HepG2 (cell line): Measurements from ENCODE around the gene PRPSAP1. TPM values are rescaled to one million over a fixed set of nuclear protein-coding genes. Genes with fewer than 3 reads are reported as not detected.
A peak's percentile ranks its signal among the peaks of the same experiment; 100 is the strongest.

ENCODE experiments used
- DNMT1 ChIP-seq: sonication (generic); formaldehyde crosslinking; IDR thresholded peaks from 2 replicates; pipeline ENCODE4 v1.5.1; 2020; ENCODE audit warnings: mild to moderate bottlenecking, missing genetic modification reagents
- DR1 ChIP-seq: sonication (generic); formaldehyde crosslinking; IDR thresholded peaks from 2 replicates; pipeline ENCODE4 v1.8.0; 2021; ENCODE audit warnings: mild to moderate bottlenecking, missing genetic modification reagents, inconsistent platforms
- FOSL1 ChIP-seq: sonication (generic); formaldehyde crosslinking; IDR thresholded peaks from 2 replicates; pipeline ENCODE4 v1.9.0; 2021; ENCODE audit warnings: missing genetic modification reagents, borderline replicate concordance
- GTF3A ChIP-seq: sonication (generic); formaldehyde crosslinking; conservative IDR thresholded peaks from 2 replicates; pipeline ENCODE4 v1.4.0; 2020; ENCODE audit warnings: mild to moderate bottlenecking, missing genetic modification reagents
- HCFC1 ChIP-seq: fragments of 150-350 bp; IDR thresholded peaks from 2 replicates; pipeline ENCODE4 v1.6.1; 2014; ENCODE audit warnings: low read depth, low read length
- HHEX ChIP-seq: IDR thresholded peaks from 2 replicates; pipeline ENCODE4 v1.6.1; 2016; ENCODE audit warnings: control low read depth
- HMGA1 ChIP-seq: sonication (generic); formaldehyde crosslinking; conservative IDR thresholded peaks from 2 replicates; pipeline ENCODE4 v1.4.0; 2020; ENCODE audit warnings: missing genetic modification reagents
- HOXA5 ChIP-seq: sonication (generic); formaldehyde crosslinking; IDR thresholded peaks from 2 replicates; pipeline ENCODE4 v1.4.0; 2020; ENCODE audit warnings: missing genetic modification reagents
- KLF16 ChIP-seq, 2 experiments: sonication (generic) in 1 of 2; formaldehyde crosslinking in 1 of 2; IDR thresholded peaks; 2 replicates each; pipeline versions ENCODE4 v1.6.1 to v1.8.0; 2016 to 2023; ENCODE audit warnings: missing genetic modification reagents in 2 of 2, missing compliant biosample characterization in 1 of 2
- KLF6 ChIP-seq: IDR thresholded peaks from 2 replicates; pipeline ENCODE4 v1.8.0; 2016; ENCODE audit warnings: missing biosample characterization, missing genetic modification reagents
- NFRKB ChIP-seq: fragments of 450-650 bp; IDR thresholded peaks from 2 replicates; pipeline ENCODE4 v1.6.1; 2017
- SP140L ChIP-seq: sonication (generic); formaldehyde crosslinking; IDR thresholded peaks from 2 replicates; pipeline ENCODE4 v1.4.0; 2020; ENCODE audit warnings: missing genetic modification reagents, borderline replicate concordance
- TOE1 ChIP-seq: sonication (generic); formaldehyde crosslinking; IDR thresholded peaks from 2 replicates; pipeline ENCODE4 v1.4.0; 2020; ENCODE audit warnings: mild to moderate bottlenecking, missing genetic modification reagents
- XBP1 ChIP-seq: sonication (generic); formaldehyde crosslinking; IDR thresholded peaks from 2 replicates; pipeline ENCODE4 v1.5.0; 2020; ENCODE audit warnings: missing genetic modification reagents
- ZMAT3 ChIP-seq: sonication (generic); formaldehyde crosslinking; conservative IDR thresholded peaks from 2 replicates; pipeline ENCODE4 v1.7.0; 2021; ENCODE audit warnings: missing genetic modification reagents
- ZNF432 ChIP-seq: sonication (generic); formaldehyde crosslinking; IDR thresholded peaks from 2 replicates; pipeline ENCODE4 v1.5.0; 2020; ENCODE audit warnings: missing genetic modification reagents, mild to moderate bottlenecking, borderline replicate concordance
- ZNF501 ChIP-seq: sonication (generic); formaldehyde crosslinking; IDR thresholded peaks from 2 replicates; pipeline ENCODE4 v1.5.1; 2020; ENCODE audit warnings: mild to moderate bottlenecking, moderate library complexity, missing genetic modification reagents
- ZNF510 ChIP-seq: sonication (generic); formaldehyde crosslinking; IDR thresholded peaks from 2 replicates; pipeline ENCODE4 v1.4.0; 2020; ENCODE audit warnings: low read depth, mild to moderate bottlenecking, missing genetic modification reagents
- ZNF768 ChIP-seq: sonication (generic); formaldehyde crosslinking; IDR thresholded peaks from 2 replicates; pipeline ENCODE4 v1.4.0; 2020; ENCODE audit warnings: missing genetic modification reagents
- ZNF850 ChIP-seq: sonication (generic); formaldehyde crosslinking; conservative IDR thresholded peaks from 2 replicates; pipeline ENCODE4 v1.9.0; 2021; ENCODE audit warnings: mild to moderate bottlenecking, missing genetic modification reagents
- ZSCAN25 ChIP-seq: sonication (generic); formaldehyde crosslinking; IDR thresholded peaks from 2 replicates; pipeline ENCODE4 v1.8.0; 2022; ENCODE audit warnings: mild to moderate bottlenecking, missing genetic modification reagents
- polyA plus RNA-seq, 8 experiments: library from polyadenylated mRNA; depleted of rRNA in 3 of 8; stranded (reverse) in 7 of 8; unstranded in 1 of 8; fragments of >200 nt; fragmentation: Illumina TruSeq in 4 of 8; extraction: Trizol in 4 of 8; gene quantifications; 2 replicates each; pipeline versions ENCODE4 v1.2.1 to v1.2.3, GENCODE V29; 2011 to 2016; ENCODE audit warnings: low read depth in 4 of 8, missing spikeins in 1 of 8, mixed read lengths in 1 of 8; ENCODE audit not compliant: insufficient read depth in 1 of 8
- total RNA-seq, 5 experiments: library from RNA; depleted of rRNA; stranded (reverse); fragments of >200 nt; fragmentation: Illumina TruSeq; extraction: Trizol; gene quantifications; 2 replicates each; pipeline ENCODE4 v1.2.3, GENCODE V29; 2016; ENCODE audit warnings: low read depth in 1 of 5
- TF ChIP-seq, protein P1 (sequence below): sonication (generic); formaldehyde crosslinking; IDR thresholded peaks from 2 replicates; pipeline ENCODE4 v1.5.0; 2020; ENCODE audit warnings: mild to moderate bottlenecking, low read depth, missing genetic modification reagents, borderline replicate concordance
- TF ChIP-seq, protein P2 (sequence below): sonication (generic); formaldehyde crosslinking; IDR thresholded peaks from 2 replicates; pipeline ENCODE4 v1.8.1; 2022; ENCODE audit warnings: low read depth, mild to moderate bottlenecking, missing genetic modification reagents
- TF ChIP-seq, protein P3 (sequence below): IDR thresholded peaks from 2 replicates; pipeline ENCODE4 v1.6.1; 2016; ENCODE audit warnings: missing compliant biosample characterization, missing genetic modification reagents, borderline replicate concordance

Gene PRPSAP1
- total and polyA plus RNA-seq, 2 of the 13 experiments (the other 11 are each of a cell fraction or from before 2014, with no cell fraction given) = 91.1 to 314 TPM

DNA sequence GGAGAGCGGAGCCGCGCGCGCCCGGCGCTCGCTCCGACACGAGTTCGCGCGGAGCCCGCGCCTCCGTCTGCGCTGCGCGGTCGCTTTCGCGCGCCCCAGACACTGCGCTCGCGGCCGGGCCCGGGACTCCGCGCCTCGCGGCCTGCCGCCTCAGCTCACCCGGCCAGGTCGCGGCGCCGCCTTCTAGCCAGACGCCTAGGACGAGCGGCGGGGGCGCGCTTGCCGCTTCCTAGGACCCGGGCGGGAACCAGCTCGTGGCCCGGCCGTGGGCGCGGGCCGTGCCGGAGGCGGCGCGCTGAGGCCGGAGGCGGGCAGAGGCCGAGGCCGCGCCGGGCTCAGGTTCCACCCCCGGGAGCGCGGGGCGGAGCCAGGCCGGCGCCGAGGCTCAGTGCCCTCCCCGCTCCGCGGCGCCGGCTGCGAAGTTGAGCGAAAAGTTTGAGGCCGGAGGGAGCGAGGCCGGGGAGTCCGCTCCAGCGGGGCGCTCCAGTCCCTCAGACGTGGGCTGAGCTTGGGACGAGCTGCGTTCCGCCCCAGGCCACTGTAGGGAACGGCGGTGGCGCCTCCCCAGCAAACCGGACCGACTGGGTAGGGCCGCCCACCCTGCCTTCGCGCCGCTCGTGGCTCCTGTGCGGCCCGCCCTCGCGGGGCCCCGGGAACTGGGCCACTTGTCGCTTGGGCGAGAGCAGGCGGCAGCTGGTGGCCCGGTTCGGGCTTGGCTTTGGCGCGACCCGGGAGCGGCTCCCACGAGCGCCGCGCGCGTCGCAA lies 30.7 kb upstream of the PRPSAP1 start, which contains the start of gene SPHK1 (continued):
- TF ChIP-seq ZNF768 (CRISPR knock-in tag) (peak; percentile 55; the same call in 1 of the 2 replicates), DR1 (CRISPR knock-in tag) (no peak; the same call in 1 of the 2 replicates), HOXA5 (CRISPR knock-in tag) (peak; percentile 46; the same call in 1 of the 2 replicates), SP140L (CRISPR knock-in tag) (no peak), ZMAT3 (CRISPR knock-in tag) (peak; percentile 87; the same call in 1 of the 2 replicates), GTF3A (CRISPR knock-in tag) (0 out of 2 replicates have a peak, but pooled peaks have one; percentile 23), HHEX (no peak), TOE1 (CRISPR knock-in tag) (no peak), KLF16 (CRISPR knock-in tag; IDR thresholded peaks at IDR 0.05) (peak in 1 of 2 experiments; percentile 71; a peak in 1 of 4 replicates), ZNF850 (CRISPR knock-in tag) (no peak), ZSCAN25 (CRISPR knock-in tag) (peak; percentile 30; the same call in 1 of the 2 replicates), KLF6 (CRISPR knock-in tag) (no peak; the same call in 1 of the 2 replicates), NFRKB (no peak), ZNF432 (CRISPR knock-in tag) (no peak), XBP1 (CRISPR knock-in tag) (no peak), DNMT1 (CRISPR knock-in tag) (no peak), HCFC1 (no peak), ZNF510 (CRISPR knock-in tag) (no peak), FOSL1 (CRISPR knock-in tag) (peak; percentile 37), ZNF501 (CRISPR knock-in tag) (no peak), HMGA1 (CRISPR knock-in tag) (no peak)
- TF ChIP-seq, protein P1, sequence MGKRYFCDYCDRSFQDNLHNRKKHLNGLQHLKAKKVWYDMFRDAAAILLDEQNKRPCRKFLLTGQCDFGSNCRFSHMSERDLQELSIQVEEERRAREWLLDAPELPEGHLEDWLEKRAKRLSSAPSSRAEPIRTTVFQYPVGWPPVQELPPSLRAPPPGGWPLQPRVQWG (CRISPR knock-in tag) = no peak
- TF ChIP-seq, protein P2, sequence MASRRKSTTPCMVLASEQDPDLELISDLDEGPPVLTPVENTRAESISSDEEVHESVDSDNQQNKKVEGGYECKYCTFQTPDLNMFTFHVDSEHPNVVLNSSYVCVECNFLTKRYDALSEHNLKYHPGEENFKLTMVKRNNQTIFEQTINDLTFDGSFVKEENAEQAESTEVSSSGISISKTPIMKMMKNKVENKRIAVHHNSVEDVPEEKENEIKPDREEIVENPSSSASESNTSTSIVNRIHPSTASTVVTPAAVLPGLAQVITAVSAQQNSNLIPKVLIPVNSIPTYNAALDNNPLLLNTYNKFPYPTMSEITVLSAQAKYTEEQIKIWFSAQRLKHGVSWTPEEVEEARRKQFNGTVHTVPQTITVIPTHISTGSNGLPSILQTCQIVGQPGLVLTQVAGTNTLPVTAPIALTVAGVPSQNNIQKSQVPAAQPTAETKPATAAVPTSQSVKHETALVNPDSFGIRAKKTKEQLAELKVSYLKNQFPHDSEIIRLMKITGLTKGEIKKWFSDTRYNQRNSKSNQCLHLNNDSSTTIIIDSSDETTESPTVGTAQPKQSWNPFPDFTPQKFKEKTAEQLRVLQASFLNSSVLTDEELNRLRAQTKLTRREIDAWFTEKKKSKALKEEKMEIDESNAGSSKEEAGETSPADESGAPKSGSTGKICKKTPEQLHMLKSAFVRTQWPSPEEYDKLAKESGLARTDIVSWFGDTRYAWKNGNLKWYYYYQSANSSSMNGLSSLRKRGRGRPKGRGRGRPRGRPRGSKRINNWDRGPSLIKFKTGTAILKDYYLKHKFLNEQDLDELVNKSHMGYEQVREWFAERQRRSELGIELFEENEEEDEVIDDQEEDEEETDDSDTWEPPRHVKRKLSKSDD (CRISPR knock-in tag) = peak; percentile 41; the same call in 1 of the 2 replicates
- TF ChIP-seq, protein P3, sequence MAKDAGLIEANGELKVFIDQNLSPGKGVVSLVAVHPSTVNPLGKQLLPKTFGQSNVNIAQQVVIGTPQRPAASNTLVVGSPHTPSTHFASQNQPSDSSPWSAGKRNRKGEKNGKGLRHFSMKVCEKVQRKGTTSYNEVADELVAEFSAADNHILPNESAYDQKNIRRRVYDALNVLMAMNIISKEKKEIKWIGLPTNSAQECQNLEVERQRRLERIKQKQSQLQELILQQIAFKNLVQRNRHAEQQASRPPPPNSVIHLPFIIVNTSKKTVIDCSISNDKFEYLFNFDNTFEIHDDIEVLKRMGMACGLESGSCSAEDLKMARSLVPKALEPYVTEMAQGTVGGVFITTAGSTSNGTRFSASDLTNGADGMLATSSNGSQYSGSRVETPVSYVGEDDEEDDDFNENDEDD (CRISPR knock-in tag) = peak; percentile 87; the same call in 1 of the 2 replicates
